ENCODE measurements around the gene NRF1.

- no peak for TF ChIP-seq CTCF (IDR thresholded peaks at IDR 0.05 in 2 of 3, conservative IDR thresholded peaks at IDR 0.05 in 1 of 3; ENCODE audit: control insufficient read depth in 2 of 3, extremely low read depth in 1 of 3, insufficient read depth in 1 of 3, low read depth in 3 of 3, low read length in 3 of 3)
- no peak for TF ChIP-seq POLR2A (IDR thresholded peaks at IDR 0.05; ENCODE audit: low read depth, low read length)
- TF ChIP-seq JUNB (IDR thresholded peaks at IDR 0.05) = no peak
- no peak for TF ChIP-seq EZH2 (IDR thresholded peaks at IDR 0.05; ENCODE audit: borderline replicate concordance, control insufficient read depth, low read depth, low read length)
- no peak for TF ChIP-seq POLR2AphosphoS5 (IDR thresholded peaks at IDR 0.05; ENCODE audit: low read length)
- no peak for TF ChIP-seq NR2C2 (IDR thresholded peaks at IDR 0.05; ENCODE audit: borderline replicate concordance, control insufficient read depth, insufficient read length, low read depth)
- no peak for TF ChIP-seq YY1 (IDR thresholded peaks at IDR 0.05; ENCODE audit: low read depth, low read length)
- no peak for TF ChIP-seq NRF1 (conservative IDR thresholded peaks at IDR 0.05; ENCODE audit: low read depth, low read length)
- no peak for TF ChIP-seq SP1 (IDR thresholded peaks at IDR 0.05; ENCODE audit: low read depth, low read length)
- TF ChIP-seq, protein P1, sequence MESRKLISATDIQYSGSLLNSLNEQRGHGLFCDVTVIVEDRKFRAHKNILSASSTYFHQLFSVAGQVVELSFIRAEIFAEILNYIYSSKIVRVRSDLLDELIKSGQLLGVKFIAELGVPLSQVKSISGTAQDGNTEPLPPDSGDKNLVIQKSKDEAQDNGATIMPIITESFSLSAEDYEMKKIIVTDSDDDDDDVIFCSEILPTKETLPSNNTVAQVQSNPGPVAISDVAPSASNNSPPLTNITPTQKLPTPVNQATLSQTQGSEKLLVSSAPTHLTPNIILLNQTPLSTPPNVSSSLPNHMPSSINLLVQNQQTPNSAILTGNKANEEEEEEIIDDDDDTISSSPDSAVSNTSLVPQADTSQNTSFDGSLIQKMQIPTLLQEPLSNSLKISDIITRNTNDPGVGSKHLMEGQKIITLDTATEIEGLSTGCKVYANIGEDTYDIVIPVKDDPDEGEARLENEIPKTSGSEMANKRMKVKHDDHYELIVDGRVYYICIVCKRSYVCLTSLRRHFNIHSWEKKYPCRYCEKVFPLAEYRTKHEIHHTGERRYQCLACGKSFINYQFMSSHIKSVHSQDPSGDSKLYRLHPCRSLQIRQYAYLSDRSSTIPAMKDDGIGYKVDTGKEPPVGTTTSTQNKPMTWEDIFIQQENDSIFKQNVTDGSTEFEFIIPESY (IDR thresholded peaks at IDR 0.05) = no peak
- no peak for TF ChIP-seq TAF1 (IDR thresholded peaks at IDR 0.05; ENCODE audit: borderline replicate concordance, low read depth, low read length)
- no peak for TF ChIP-seq CHD2 (IDR thresholded peaks at IDR 0.05; ENCODE audit: borderline replicate concordance, low read depth, low read length)
Observed at GRCh38 chr7:129591868-129592267, 19.7 kb upstream of the NRF1 start.
